ENCODE results near the gene ELAC2. TPM values are rescaled to one million over a fixed set of nuclear protein-coding genes. Genes with fewer than 3 reads are reported as not detected.

ELAC2 gene
- total and polyA plus RNA-seq, 2 of the 4 experiments (the other 2 are of a cell fraction), result 75.2 to 80.7 TPM

DNA sequence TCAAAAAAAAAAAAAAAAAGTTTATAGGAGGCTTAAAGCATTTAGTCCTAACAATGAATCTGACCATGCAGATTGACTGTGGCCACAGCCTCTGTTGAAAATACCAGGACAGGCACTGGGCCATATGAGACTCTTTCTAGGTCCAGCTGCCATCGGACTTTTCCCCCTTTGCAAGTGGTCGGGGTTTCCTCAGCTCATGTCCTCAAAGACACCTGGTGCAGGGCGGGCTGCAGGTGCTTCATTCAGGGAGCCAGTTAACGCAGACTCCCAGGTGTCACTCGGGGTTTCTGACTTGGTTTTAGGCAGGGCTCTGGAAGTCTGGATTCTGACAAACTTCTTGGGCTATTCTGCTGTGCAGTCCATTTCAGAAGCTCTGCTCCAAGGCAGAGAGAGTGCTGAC is 20.9 kb downstream of the ELAC2 start:
- Histone ChIP-seq H4K20me1 (ENCODE audit: insufficient read depth, low read length) (no peaks in the 10 kb centered on the region), H3K79me1 (ENCODE audit: low read depth in 1 of 2, low read length in 2 of 2) (0 out of 4 replicates have a peak, but pooled peaks cover 0 to 2% of the 10 kb centered on the region in 2 experiments), H3K27ac (ENCODE audit: insufficient read depth, low read length) (no peak overlapping the region), H4K8ac (ENCODE audit: low read depth in 2 of 2, low read length in 2 of 2) (no peak overlapping the region), H2AK5ac (ENCODE audit: low read depth, low read length) (no peak overlapping the region), H3K9me3 (ENCODE audit: control insufficient read depth, insufficient read depth, low read length) (no peaks in the 10 kb centered on the region), H3K14ac (replicated peaks; ENCODE audit: low read depth, low read length) (no peak overlapping the region), H3K36me3 (ENCODE audit: control insufficient read depth, insufficient read depth, low read length) (peaks cover 78% of the 10 kb centered on the region), H2BK20ac (ENCODE audit: low read depth, low read length) (no peak overlapping the region), H3K18ac (ENCODE audit: low read depth, low read length) (no peak overlapping the region), H3K4me2 (ENCODE audit: low read depth, low read length) (no peak overlapping the region), H2BK15ac (ENCODE audit: low read depth, low read length) (no peak overlapping the region), H3K27me3 (ENCODE audit: control insufficient read depth, insufficient read depth, low read length) (no peaks in the 10 kb centered on the region), H2BK5ac (ENCODE audit: low read depth, low read length, poor library complexity, severe bottlenecking) (no peak overlapping the region), H3K9me1 (ENCODE audit: insufficient read depth, low read length) (no peaks in the 10 kb centered on the region), H3K4me3 (ENCODE audit: insufficient read depth, low read depth, low read length) (no peak overlapping the region), H4K91ac (ENCODE audit: insufficient read depth, low read depth, low read length) (no peak overlapping the region), H3K4me1 (ENCODE audit: control insufficient read depth, insufficient read depth, low read length) (no peaks in the 10 kb centered on the region), H3K23ac (ENCODE audit: low read depth, low read length) (no peak overlapping the region), H3K9ac (ENCODE audit: low read depth, low read length) (no peak overlapping the region), H2AFZ (replicated peaks; ENCODE audit: low read length, poor library complexity) (no peak overlapping the region), H2AK9ac (replicated peaks; ENCODE audit: low read depth, low read length, poor library complexity) (no peak overlapping the region), H3K56ac (ENCODE audit: extremely low read depth, insufficient read depth, low read length) (no peak overlapping the region), H4K5ac (ENCODE audit: low read depth, low read length) (no peak overlapping the region), H2BK120ac (ENCODE audit: low read depth, low read length) (no peak overlapping the region), H3K4ac (ENCODE audit: low read depth, low read length) (no peak overlapping the region)
- no peak for DNase-seq
- no TSS peak for BruUV-seq (replicated peaks)
- no peak for ATAC-seq (ENCODE audit: low read depth)
- in situ Hi-C loops (cut with MboI; ENCODE audit: low sequenced_read_pairs) (no loop called here), intact Hi-C loops (cut with micrococcal nuclease) (no loop called here), dilution Hi-C loops (cut with HindIII; ENCODE audit: low sequenced_read_pairs, unreplicated experiment) (no loop called here)
- CTCF ChIA-PET, result no interaction called here
- POLR2A ChIA-PET (ENCODE audit: unreplicated experiment), result interaction anchor here (0.6 kb wide), 1 partner anchor 813 kb away, joined by 3 read pairs; no protein-coding TSS in a partner anchor
- TF ChIP-seq ELK1 (IDR thresholded peaks at IDR 0.05; ENCODE audit: borderline replicate concordance, low read depth, low read length) (no peak), SMC3 (IDR thresholded peaks at IDR 0.05; ENCODE audit: low read depth, low read length) (no peak), NFE2L2 (IDR thresholded peaks at IDR 0.05; ENCODE audit: low read depth, low read length) (no peak), MAZ (IDR thresholded peaks at IDR 0.05; ENCODE audit: borderline replicate concordance, low read depth, low read length) (no peak), MXI1 (IDR thresholded peaks at IDR 0.05; ENCODE audit: borderline replicate concordance, low read depth, low read length) (no peak), CEBPB (IDR thresholded peaks at IDR 0.05; ENCODE audit: low read depth, low read length) (no peak), BHLHE40 (IDR thresholded peaks at IDR 0.05; ENCODE audit: low read depth, low read length) (no peak), FOS (IDR thresholded peaks at IDR 0.05; ENCODE audit: low read depth, low read length) (no peak), POLR2A (IDR thresholded peaks at IDR 0.05; ENCODE audit: low read depth, low read length) (no peak), RAD21 (IDR thresholded peaks at IDR 0.05; ENCODE audit: low read length) (no peak), CHD1 (IDR thresholded peaks at IDR 0.05; ENCODE audit: low read depth, low read length) (no peak), RCOR1 (IDR thresholded peaks at IDR 0.05; ENCODE audit: insufficient replicate concordance, low read length) (no peak), RFX5 (IDR thresholded peaks at IDR 0.05; ENCODE audit: low read depth, low read length) (no peak), MAFK (IDR thresholded peaks at IDR 0.05; ENCODE audit: low read depth, low read length) (no peak)
- TF ChIP-seq, protein P1, sequence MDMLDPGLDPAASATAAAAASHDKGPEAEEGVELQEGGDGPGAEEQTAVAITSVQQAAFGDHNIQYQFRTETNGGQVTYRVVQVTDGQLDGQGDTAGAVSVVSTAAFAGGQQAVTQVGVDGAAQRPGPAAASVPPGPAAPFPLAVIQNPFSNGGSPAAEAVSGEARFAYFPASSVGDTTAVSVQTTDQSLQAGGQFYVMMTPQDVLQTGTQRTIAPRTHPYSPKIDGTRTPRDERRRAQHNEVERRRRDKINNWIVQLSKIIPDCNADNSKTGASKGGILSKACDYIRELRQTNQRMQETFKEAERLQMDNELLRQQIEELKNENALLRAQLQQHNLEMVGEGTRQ (IDR thresholded peaks at IDR 0.05; ENCODE audit: low read depth, low read length), result no peak
- TF ChIP-seq, protein P2, sequence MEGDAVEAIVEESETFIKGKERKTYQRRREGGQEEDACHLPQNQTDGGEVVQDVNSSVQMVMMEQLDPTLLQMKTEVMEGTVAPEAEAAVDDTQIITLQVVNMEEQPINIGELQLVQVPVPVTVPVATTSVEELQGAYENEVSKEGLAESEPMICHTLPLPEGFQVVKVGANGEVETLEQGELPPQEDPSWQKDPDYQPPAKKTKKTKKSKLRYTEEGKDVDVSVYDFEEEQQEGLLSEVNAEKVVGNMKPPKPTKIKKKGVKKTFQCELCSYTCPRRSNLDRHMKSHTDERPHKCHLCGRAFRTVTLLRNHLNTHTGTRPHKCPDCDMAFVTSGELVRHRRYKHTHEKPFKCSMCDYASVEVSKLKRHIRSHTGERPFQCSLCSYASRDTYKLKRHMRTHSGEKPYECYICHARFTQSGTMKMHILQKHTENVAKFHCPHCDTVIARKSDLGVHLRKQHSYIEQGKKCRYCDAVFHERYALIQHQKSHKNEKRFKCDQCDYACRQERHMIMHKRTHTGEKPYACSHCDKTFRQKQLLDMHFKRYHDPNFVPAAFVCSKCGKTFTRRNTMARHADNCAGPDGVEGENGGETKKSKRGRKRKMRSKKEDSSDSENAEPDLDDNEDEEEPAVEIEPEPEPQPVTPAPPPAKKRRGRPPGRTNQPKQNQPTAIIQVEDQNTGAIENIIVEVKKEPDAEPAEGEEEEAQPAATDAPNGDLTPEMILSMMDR (conservative IDR thresholded peaks at IDR 0.05; ENCODE audit: low read depth, low read length), result no peak
- WGBS, 2 experiments (ENCODE audit: extremely low coverage in 2 of 2, insufficient read length in 1 of 2), result 86% methylated on average over 5 of the region's 5 CpGs; no CpG with 5 or more reads in 1 of the 2 experiments
